Naive B cell (primary cell): ENCODE measurements around the gene GMPR. TPM values are rescaled to one million over a fixed set of nuclear protein-coding genes. Genes with fewer than 3 reads are reported as not detected.

Source experiments
- ATAC-seq, 2 donors: fragments of 150-1000 bp; cut with Tn5 transposase; 2 replicates each; pipeline ENCODE4 v1.10.0; 2021; ENCODE audit warnings: low read depth in 2 of 2, mild to moderate bottlenecking in 2 of 2, moderate library complexity in 2 of 2
- DNase-seq: peaks from one replicate; pipeline ENCODE4 v3.0.0; 2022
- H3K27ac Mint-ChIP-seq, 6 donors: one replicate each; pipeline ENCODE4 v1.8.0; 2020 to 2022; ENCODE audit warnings: mild to moderate bottlenecking in 6 of 6, mixed read lengths in 6 of 6, moderate library complexity in 5 of 6, inconsistent platforms in 2 of 6
- H3K27me3 Mint-ChIP-seq, 3 donors: one replicate each; pipeline ENCODE4 v1.8.0; 2021 to 2022; ENCODE audit warnings: mixed read lengths in 3 of 3, mild to moderate bottlenecking in 1 of 3
- H3K36me3 Mint-ChIP-seq, 2 donors: one replicate each; pipeline ENCODE4 v1.8.0; 2020 to 2022; ENCODE audit warnings: mixed read lengths in 2 of 2, inconsistent platforms in 1 of 2, mild to moderate bottlenecking in 1 of 2
- H3K4me1 Mint-ChIP-seq, 3 donors: one replicate each; pipeline ENCODE4 v1.8.0; 2020 to 2022; ENCODE audit warnings: mixed read lengths in 3 of 3, inconsistent platforms in 1 of 3, mild to moderate bottlenecking in 1 of 3, moderate library complexity in 1 of 3
- H3K4me3 Mint-ChIP-seq, 8 donors: one replicate each; pipeline ENCODE4 v1.8.0; 2020 to 2022; ENCODE audit warnings: mild to moderate bottlenecking in 8 of 8, mixed read lengths in 8 of 8, moderate library complexity in 8 of 8, inconsistent platforms in 2 of 8
- H3K9me3 Mint-ChIP-seq, 7 donors: one replicate each; pipeline ENCODE4 v1.8.0; 2020 to 2022; ENCODE audit warnings: mixed read lengths in 7 of 7, mild to moderate bottlenecking in 5 of 7, inconsistent platforms in 2 of 7, moderate library complexity in 1 of 7
- polyA plus RNA-seq, 6 donors: library from polyadenylated mRNA; unstranded; fragments of 300-500 nt; fragmentation: Illumina TruSeq; gene quantifications; one replicate each; pipeline ENCODE4 v1.2.3, GENCODE V29; 2021; ENCODE audit warnings: low read depth in 6 of 6

GMPR gene
- polyA plus RNA-seq, 6 donors from 2014 or later = 0.88 to 5.2 (median 1.1) TPM; not detected in 1

- H3K36me3 Mint-ChIP-seq = no peaks in the 10 kb centered on the region
- peaks cover 10 to 13% (median 10%) of the 10 kb centered on the region in 3 donors for H3K4me1 Mint-ChIP-seq
- H3K9me3 Mint-ChIP-seq = no peaks in the 10 kb centered on the region
- H3K27ac Mint-ChIP-seq = peak overlapping the region in 1 of 6 donors; percentile 63
- no peak overlapping the region for H3K4me3 Mint-ChIP-seq
- no peaks in the 10 kb centered on the region for H3K27me3 Mint-ChIP-seq
- ATAC-seq (no peak), DNase-seq (no peak)
Observed at GRCh38 chr6:16326971-16327776, 88.8 kb downstream of the GMPR start.

DNA sequence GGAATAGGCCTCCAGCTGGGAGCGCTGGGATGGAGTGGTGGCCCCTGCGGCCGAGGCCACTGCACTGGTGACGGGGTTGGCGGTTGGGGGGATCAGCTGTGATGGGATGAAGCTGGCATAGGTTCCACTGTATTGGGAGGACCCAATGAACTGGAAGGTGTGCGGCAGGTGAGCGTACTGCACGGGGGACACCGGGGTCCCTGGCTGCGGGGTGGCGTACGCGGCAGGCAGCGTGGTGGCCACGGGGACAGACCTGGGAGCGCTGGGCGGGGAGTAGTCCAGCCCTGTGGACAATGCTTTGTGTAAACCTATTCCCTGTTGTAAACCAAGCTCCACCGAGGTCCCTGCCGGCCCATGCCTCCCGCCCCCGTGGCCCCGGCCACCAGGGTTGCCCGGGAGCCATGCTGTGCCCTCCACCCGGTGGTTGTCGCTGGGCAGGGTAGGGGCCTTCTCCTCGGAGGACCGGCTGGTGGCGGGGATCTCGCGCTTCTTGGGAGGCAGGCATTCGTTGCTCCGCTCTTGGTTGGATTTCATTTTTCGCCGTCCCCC lies 89.5 kb downstream of the GMPR start:
- no peak for DNase-seq
- H3K27ac Mint-ChIP-seq = peak overlapping the region in 1 of 6 donors; percentile 63
- no peaks in the 10 kb centered on the region for H3K27me3 Mint-ChIP-seq
- no peak overlapping the region for H3K4me3 Mint-ChIP-seq
- no peaks in the 10 kb centered on the region for H3K36me3 Mint-ChIP-seq
- ATAC-seq = no peak
- peaks cover 3 to 6% (median 4%) of the 10 kb centered on the region in 3 donors for H3K4me1 Mint-ChIP-seq
- H3K9me3 Mint-ChIP-seq = no peaks in the 10 kb centered on the region

DNA sequence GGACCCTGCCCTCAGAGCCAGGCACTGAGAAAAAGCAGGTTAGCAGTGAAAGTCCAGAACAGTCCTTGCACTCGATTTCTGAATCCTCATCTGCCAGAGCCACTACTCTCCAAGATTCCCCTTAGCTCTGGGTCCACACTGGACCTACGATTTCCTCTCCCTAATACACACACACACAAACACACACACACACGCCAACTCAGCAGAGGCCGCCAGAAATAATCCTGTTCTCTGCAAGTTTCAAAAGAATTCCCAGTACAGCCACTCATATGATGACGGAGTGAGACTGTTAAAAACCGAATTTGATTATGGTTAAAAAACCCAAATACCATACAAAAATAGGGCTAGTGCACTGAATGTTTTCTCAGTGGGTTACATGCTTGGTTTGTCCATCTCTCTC lies 90.8 kb downstream of the GMPR start:
- H3K27ac Mint-ChIP-seq = no peak overlapping the region
- no peaks in the 10 kb centered on the region for H3K36me3 Mint-ChIP-seq
- DNase-seq (no peak), ATAC-seq (no peak)
- peaks cover 0 to 2% (median 0%) of the 10 kb centered on the region in 3 donors for H3K4me1 Mint-ChIP-seq
- H3K27me3 Mint-ChIP-seq = no peaks in the 10 kb centered on the region
- H3K4me3 Mint-ChIP-seq = no peak overlapping the region
- no peaks in the 10 kb centered on the region for H3K9me3 Mint-ChIP-seq

DNA sequence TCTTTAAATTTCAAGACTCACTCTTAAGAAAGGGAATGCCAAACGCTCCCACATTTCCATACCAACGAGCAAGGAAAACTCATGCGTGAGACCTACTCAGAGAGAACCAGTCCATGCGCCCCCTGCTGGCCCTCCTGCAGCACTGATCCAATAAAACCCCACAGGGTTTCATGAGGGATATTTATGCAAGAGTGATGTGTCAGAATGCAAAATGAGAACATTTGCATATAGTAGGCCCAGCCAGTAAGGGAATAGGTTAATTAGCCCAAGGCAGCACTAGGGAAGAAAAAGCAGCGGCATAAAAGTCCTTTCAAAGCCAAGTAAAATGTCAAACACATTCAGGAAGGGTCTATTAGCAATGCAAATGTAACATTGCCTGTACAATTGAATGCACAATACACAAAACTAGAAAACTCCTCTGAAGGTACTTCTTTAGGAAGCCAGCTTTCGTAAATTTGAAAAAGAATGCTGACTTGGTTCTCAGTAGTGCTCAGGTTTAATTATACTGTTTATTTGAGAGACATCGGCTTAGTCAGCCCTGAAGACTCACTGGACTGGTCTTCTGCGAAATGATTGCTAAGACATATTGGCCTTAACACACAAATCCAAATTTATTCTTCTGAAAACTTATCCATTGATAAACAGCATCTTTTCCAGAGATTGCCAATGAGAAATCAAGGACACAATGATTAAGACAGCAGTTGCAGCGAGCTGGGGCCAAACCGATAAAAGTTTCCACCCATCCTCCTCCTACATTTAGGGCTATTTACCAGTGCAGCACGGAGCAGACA lies 93.2 kb downstream of the GMPR start:
- H3K27ac Mint-ChIP-seq = no peak overlapping the region
- H3K9me3 Mint-ChIP-seq = no peaks in the 10 kb centered on the region
- peaks cover 0 to 2% (median 0%) of the 10 kb centered on the region in 3 donors for H3K4me1 Mint-ChIP-seq
- peak; percentile 38 for DNase-seq
- H3K27me3 Mint-ChIP-seq = no peaks in the 10 kb centered on the region
- no peaks in the 10 kb centered on the region for H3K36me3 Mint-ChIP-seq
- H3K4me3 Mint-ChIP-seq = no peak overlapping the region
- ATAC-seq = peak; percentile 71 to 74

GRCh38 chr6:16332175-16332542 lies 93.8 kb downstream of the GMPR start:
- DNase-seq (peak; percentile 69), ATAC-seq (peak; percentile 92 to 95)
- Mint-ChIP-seq H3K27me3 (no peaks in the 10 kb centered on the region), H3K27ac (no peak overlapping the region), H3K4me3 (no peak overlapping the region), H3K9me3 (no peaks in the 10 kb centered on the region), H3K4me1 (peaks cover 0 to 2% (median 0%) of the 10 kb centered on the region in 3 donors), H3K36me3 (no peaks in the 10 kb centered on the region)

GRCh38 chr6:16333580-16333979 lies 95.2 kb downstream of the GMPR start:
- no peak for ATAC-seq
- Mint-ChIP-seq H3K4me3 (no peak overlapping the region), H3K27ac (no peak overlapping the region), H3K36me3 (no peaks in the 10 kb centered on the region), H3K27me3 (no peaks in the 10 kb centered on the region), H3K4me1 (peaks cover 0 to 2% (median 0%) of the 10 kb centered on the region in 3 donors), H3K9me3 (no peaks in the 10 kb centered on the region)
- DNase-seq = no peak

DNA sequence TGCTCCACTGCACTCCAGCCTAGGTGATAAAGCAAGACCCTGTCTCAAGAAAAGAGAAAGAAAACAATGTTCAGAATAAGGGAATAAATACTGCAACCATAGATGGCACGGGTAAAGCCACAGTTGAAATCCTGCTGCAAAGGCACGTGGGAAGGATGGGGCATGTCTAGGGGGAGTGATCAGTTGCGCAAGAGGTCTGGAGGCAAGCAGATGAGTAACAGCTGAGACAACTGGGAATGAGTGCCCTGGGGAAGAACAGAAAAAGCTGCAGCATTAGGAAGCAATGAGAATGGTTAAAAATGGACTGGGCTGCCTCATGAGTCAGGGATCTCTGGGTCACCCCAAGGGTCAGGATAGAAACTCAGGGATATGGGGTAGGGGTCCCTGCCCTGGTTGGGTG lies 96.3 kb downstream of the GMPR start:
- no peak for ATAC-seq
- Mint-ChIP-seq H3K27me3 (no peaks in the 10 kb centered on the region), H3K4me3 (no peak overlapping the region), H3K4me1 (peaks cover 0 to 2% (median 0%) of the 10 kb centered on the region in 3 donors), H3K9me3 (no peaks in the 10 kb centered on the region), H3K27ac (no peak overlapping the region), H3K36me3 (no peaks in the 10 kb centered on the region)
- no peak for DNase-seq

DNA sequence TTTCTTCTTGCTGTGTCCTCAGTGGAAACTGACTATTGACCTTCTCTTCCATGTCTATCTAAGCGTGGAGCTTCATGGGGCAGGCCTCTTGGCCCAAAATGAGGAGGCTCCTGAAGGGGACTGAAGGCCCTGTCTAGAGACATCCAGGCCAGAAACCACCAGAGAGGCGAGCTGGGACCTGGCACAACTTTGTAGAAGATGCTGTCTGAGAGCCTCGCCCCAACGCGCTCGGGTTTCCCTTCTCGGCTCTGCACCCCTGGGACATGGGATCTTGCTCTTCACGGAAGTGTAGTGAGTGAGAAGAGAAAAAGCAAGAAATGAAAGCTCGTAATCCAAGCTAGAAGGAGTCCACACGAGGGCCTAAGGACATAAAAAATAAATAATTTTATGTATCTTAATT lies 96.8 kb downstream of the GMPR start:
- no peaks in the 10 kb centered on the region for H3K9me3 Mint-ChIP-seq
- no peaks in the 10 kb centered on the region for H3K4me1 Mint-ChIP-seq
- H3K27ac Mint-ChIP-seq = peak overlapping the region in 1 of 6 donors; percentile 45
- no peaks in the 10 kb centered on the region for H3K36me3 Mint-ChIP-seq
- no peaks in the 10 kb centered on the region for H3K27me3 Mint-ChIP-seq
- DNase-seq (no peak), ATAC-seq (no peak)
- H3K4me3 Mint-ChIP-seq = no peak overlapping the region

GRCh38 chr6:16336056-16336818 lies 97.8 kb downstream of the GMPR start:
- Mint-ChIP-seq H3K27me3 (no peaks in the 10 kb centered on the region), H3K9me3 (no peaks in the 10 kb centered on the region), H3K27ac (no peak overlapping the region), H3K4me1 (no peaks in the 10 kb centered on the region), H3K36me3 (no peaks in the 10 kb centered on the region), H3K4me3 (no peak overlapping the region)
- ATAC-seq = no peak
- DNase-seq = no peak

DNA sequence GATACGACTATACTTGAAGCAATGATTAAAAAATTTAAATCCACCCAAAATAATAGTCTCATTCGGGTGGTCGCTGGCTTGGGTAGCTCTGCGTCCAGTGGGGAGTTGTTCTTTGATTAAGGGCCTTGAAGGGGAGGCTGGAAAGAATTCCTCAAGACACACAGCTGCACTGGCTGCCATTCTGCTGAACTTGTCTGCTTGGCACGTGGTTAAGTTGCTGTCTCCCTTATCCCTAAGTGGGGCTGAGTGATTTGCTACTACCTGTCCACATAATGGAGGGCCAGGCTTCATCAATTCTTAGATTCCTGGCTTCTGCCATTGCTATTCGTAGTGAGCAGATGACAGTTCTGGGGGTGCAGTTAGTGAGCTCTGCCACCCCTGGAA lies 98.5 kb downstream of the GMPR start:
- no peak for DNase-seq
- Mint-ChIP-seq H3K27ac (no peak overlapping the region), H3K9me3 (no peaks in the 10 kb centered on the region), H3K4me3 (no peak overlapping the region), H3K36me3 (no peaks in the 10 kb centered on the region), H3K4me1 (no peaks in the 10 kb centered on the region), H3K27me3 (no peaks in the 10 kb centered on the region)
- no peak for ATAC-seq

DNA sequence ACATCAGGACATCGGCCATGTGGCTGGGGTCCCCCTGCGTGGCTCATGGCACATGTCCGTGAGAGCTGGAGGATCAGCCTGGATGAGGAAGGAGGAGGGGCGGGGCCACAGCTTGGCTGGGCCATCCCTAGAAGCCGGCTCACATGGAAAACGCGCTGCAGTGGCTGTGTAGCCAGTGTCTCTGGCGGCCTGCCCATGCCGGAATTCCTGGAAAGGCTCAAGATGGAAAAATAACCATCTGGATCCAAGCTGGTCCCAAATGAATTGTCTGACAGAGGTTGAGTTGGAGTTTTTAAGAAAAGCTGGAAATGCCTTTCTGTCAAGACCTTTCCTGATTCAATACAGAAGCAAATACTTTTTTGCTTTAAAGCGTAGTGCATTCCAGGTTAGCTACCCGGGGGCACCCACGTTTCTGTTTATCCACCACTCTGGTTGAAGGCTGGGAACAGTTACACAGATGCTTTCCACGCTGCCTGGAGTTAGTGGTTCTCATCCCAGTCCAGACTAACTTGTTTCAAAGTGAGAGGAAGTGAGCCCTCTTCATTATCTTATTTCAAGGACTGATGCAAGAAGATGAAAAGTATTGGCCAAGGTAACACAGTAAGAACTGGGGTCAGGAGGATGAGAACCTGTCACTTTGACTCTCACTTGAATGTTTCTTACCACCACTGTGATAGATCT lies 99.0 kb downstream of the GMPR start:
- Mint-ChIP-seq H3K27ac (no peak overlapping the region), H3K4me1 (no peaks in the 10 kb centered on the region), H3K4me3 (no peak overlapping the region), H3K27me3 (peaks cover 0 to 1% (median 0%) of the 10 kb centered on the region in 3 donors), H3K9me3 (no peaks in the 10 kb centered on the region), H3K36me3 (no peaks in the 10 kb centered on the region)
- no peak for ATAC-seq
- no peak for DNase-seq

GRCh38 chr6:16338577-16339264 lies 100.3 kb downstream of the GMPR start:
- Mint-ChIP-seq H3K4me3 (no peak overlapping the region), H3K36me3 (no peaks in the 10 kb centered on the region), H3K27ac (no peak overlapping the region), H3K27me3 (peaks cover 0 to 6% (median 0%) of the 10 kb centered on the region in 3 donors), H3K4me1 (no peaks in the 10 kb centered on the region), H3K9me3 (no peaks in the 10 kb centered on the region)
- DNase-seq (no peak), ATAC-seq (no peak)
